Central memory CD8-positive, alpha-beta T cell (primary cell): ENCODE data around the gene HOMER2.

Experiments
- ATAC-seq: fragments of 150-1000 bp; cut with Tn5 transposase; replicated peaks from 2 replicates; pipeline ENCODE4 v1.10.0; 2022; ENCODE audit warnings: mild to moderate bottlenecking, moderate FRiP score, moderate number of reproducible peaks; ENCODE audit not compliant: poor library complexity, severe bottlenecking; ENCODE audit errors: extremely low read depth
- DNase-seq, 2 donors: peaks; one replicate each; pipeline ENCODE4 v3.0.0; 2021; ENCODE audit warnings: low spot score in 2 of 2
- H3K27ac Mint-ChIP-seq: one replicate; pipeline ENCODE4 v1.8.0; 2022; ENCODE audit warnings: low read depth, mild to moderate bottlenecking, moderate library complexity, mixed read lengths
- H3K27me3 Mint-ChIP-seq: one replicate; pipeline ENCODE4 v1.8.0; 2022; ENCODE audit warnings: mixed read lengths
- H3K36me3 Mint-ChIP-seq: one replicate; pipeline ENCODE4 v1.8.0; 2022; ENCODE audit warnings: mild to moderate bottlenecking, moderate library complexity, mixed read lengths; ENCODE audit not compliant: insufficient read depth
- H3K4me1 Mint-ChIP-seq: one replicate; pipeline ENCODE4 v1.8.0; 2022; ENCODE audit warnings: mixed read lengths
- H3K4me3 Mint-ChIP-seq: one replicate; pipeline ENCODE4 v1.8.0; 2022; ENCODE audit warnings: mild to moderate bottlenecking, moderate library complexity, mixed read lengths
- H3K9me3 Mint-ChIP-seq: one replicate; pipeline ENCODE4 v1.8.0; 2022; ENCODE audit warnings: mixed read lengths

Gene HOMER2

GRCh38 chr15:82803793-82804574 is 148.5 kb downstream of the HOMER2 start:
- H3K27ac Mint-ChIP-seq: no peak overlapping the region
- no peaks in the 10 kb centered on the region for H3K9me3 Mint-ChIP-seq
- ATAC-seq (no peak), DNase-seq (no peak)
- peaks cover 38% of the 10 kb centered on the region for H3K27me3 Mint-ChIP-seq
- peaks cover 5% of the 10 kb centered on the region for H3K4me1 Mint-ChIP-seq
- no peak overlapping the region for H3K4me3 Mint-ChIP-seq
- H3K36me3 Mint-ChIP-seq: peaks cover under 1% of the 10 kb centered on the region

GRCh38 chr15:82802497-82802896 is 150.0 kb downstream of the HOMER2 start:
- H3K27me3 Mint-ChIP-seq: peaks cover 42% of the 10 kb centered on the region
- H3K27ac Mint-ChIP-seq: no peak overlapping the region
- DNase-seq: no peak
- H3K9me3 Mint-ChIP-seq: no peaks in the 10 kb centered on the region
- no peak overlapping the region for H3K4me3 Mint-ChIP-seq
- no peaks in the 10 kb centered on the region for H3K36me3 Mint-ChIP-seq
- no peaks in the 10 kb centered on the region for H3K4me1 Mint-ChIP-seq
- ATAC-seq: no peak

- no peak overlapping the region for H3K27ac Mint-ChIP-seq
- H3K36me3 Mint-ChIP-seq: no peaks in the 10 kb centered on the region
- no peaks in the 10 kb centered on the region for H3K9me3 Mint-ChIP-seq
- DNase-seq: no peak
- H3K4me1 Mint-ChIP-seq: no peaks in the 10 kb centered on the region
- ATAC-seq: no peak
- H3K4me3 Mint-ChIP-seq: no peak overlapping the region
- peaks cover 54% of the 10 kb centered on the region for H3K27me3 Mint-ChIP-seq
Measured at GRCh38 chr15:82799183-82799841, 153.2 kb downstream of the HOMER2 start.
